Stimulated activated CD4-positive, alpha-beta T cell treated with anti-CD3 and anti-CD28 coated beads, Interleukin-1b, Interleukin-23, amount 100 ng/mL, for 4 hours (primary cell): Measurements from ENCODE around the gene CHD2.

Source experiments
- DNase-seq, 2 donors: peaks; one replicate each; pipeline ENCODE4 v3.0.0-alpha.2; 2020; ENCODE audit warnings: low read depth in 2 of 2

Gene CHD2

GRCh38 chr15:92885224-92886041 lies 14.7 kb upstream of the CHD2 start:
- DNase-seq = no peak

- DNase-seq = no peak
Observed at GRCh38 chr15:92886042-92886537, 14.0 kb upstream of the CHD2 start.

GRCh38 chr15:92886815-92887214 lies 13.3 kb upstream of the CHD2 start:
- no peak for DNase-seq

GRCh38 chr15:92887869-92888268 lies 12.3 kb upstream of the CHD2 start:
- no peak for DNase-seq

GRCh38 chr15:92889390-92890107 lies 10.6 kb upstream of the CHD2 start:
- no peak for DNase-seq

- DNase-seq = no peak
Observed at GRCh38 chr15:92891533-92892200, 8.5 kb upstream of the CHD2 start.

GRCh38 chr15:92892201-92892555 lies 7.9 kb upstream of the CHD2 start:
- no peak for DNase-seq

GRCh38 chr15:92893200-92893599 lies 6.9 kb upstream of the CHD2 start:
- no peak for DNase-seq

GRCh38 chr15:92896561-92896960 lies 3.6 kb upstream of the CHD2 start:
- DNase-seq = no peak

- DNase-seq = no peak
Observed at GRCh38 chr15:92897620-92898019, 2.5 kb upstream of the CHD2 start.

- DNase-seq = no peak
Observed at GRCh38 chr15:92898988-92899582, 1.0 kb upstream of the CHD2 start.

GRCh38 chr15:92899601-92899947 lies 550 bp upstream of the CHD2 start:
- DNase-seq = no peak

GRCh38 chr15:92900731-92901071 lies 577 bp downstream of the CHD2 start:
- DNase-seq = no peak

- no peak for DNase-seq
Observed at GRCh38 chr15:92901072-92901761, 1.1 kb downstream of the CHD2 start.

- DNase-seq = no peak
Observed at GRCh38 chr15:92901995-92902394, 1.9 kb downstream of the CHD2 start.

- DNase-seq = no peak
Observed at GRCh38 chr15:92902737-92903593, 2.8 kb downstream of the CHD2 start.

GRCh38 chr15:92903631-92903965 lies 3.5 kb downstream of the CHD2 start:
- DNase-seq = no peak

GRCh38 chr15:92903966-92904721 lies 4.0 kb downstream of the CHD2 start:
- peak; percentile 98 for DNase-seq

- no peak for DNase-seq
Observed at GRCh38 chr15:92904722-92905571, 4.8 kb downstream of the CHD2 start.
